OCI-LY7 (cell line): ENCODE results near the gene ADAM12. TPM values are rescaled to one million over a fixed set of nuclear protein-coding genes. Genes with fewer than 3 reads are reported as not detected.

Source experiments
- BruUV-seq: library from RNA; stranded (reverse); fragments of 400-500 nt; replicated peaks from 2 replicates; lab custom pipeline; 2021; lab: Mats Ljungman, UMichigan
- CTCF ChIA-PET: fragments of 300-600 bp; sonication (Branson Sonifier 250); formaldehyde crosslinking; loops from one replicate; lab custom pipeline; 2022; ENCODE audit warnings: antibody characterized with exemption; ENCODE audit not compliant: unreplicated experiment; lab: Charles Lee
- POLR2A ChIA-PET: fragments of 300-600 bp; sonication (Branson Sonifier 250); formaldehyde crosslinking; loops from one replicate; lab custom pipeline; 2022; ENCODE audit warnings: antibody characterized with exemption; lab: Charles Lee
- DNase-seq: peaks from one replicate; pipeline ENCODE4 v3.0.0-alpha.2; 2015; ENCODE audit warnings: low spot score
- H2AFZ ChIP-seq: fragments of 200-600 bp; sonication (generic), shearing (Covaris generic); 2 replicates; pipeline ENCODE4 v1.6.1; 2014; ENCODE audit warnings: mild to moderate bottlenecking, antibody characterized with exemption, low read length, moderate library complexity
- H3K27ac ChIP-seq: fragments of 200-600 bp; sonication (generic); 2 replicates; pipeline ENCODE4 v1.5.1; 2014; ENCODE audit warnings: mixed run types, low read depth, mild to moderate bottlenecking, moderate library complexity, low read length, inconsistent platforms; ENCODE audit not compliant: poor library complexity, severe bottlenecking
- H3K36me3 ChIP-seq: fragments of 200-600 bp; sonication (generic); 2 replicates; pipeline ENCODE4 v1.6.1; 2014; ENCODE audit warnings: mild to moderate bottlenecking, antibody characterized with exemption, low read length, moderate library complexity, mixed read lengths; ENCODE audit not compliant: insufficient read depth
- H3K4me1 ChIP-seq: fragments of 200-600 bp; sonication (generic); 2 replicates; pipeline ENCODE4 v1.5.1; 2014; ENCODE audit warnings: mild to moderate bottlenecking, low read length; ENCODE audit not compliant: insufficient read depth, poor library complexity, severe bottlenecking
- H3K4me2 ChIP-seq: fragments of 200-600 bp; sonication (generic); 2 replicates; pipeline ENCODE4 v1.6.1; 2014; ENCODE audit warnings: mild to moderate bottlenecking, low read length
- H3K4me3 ChIP-seq: fragments of 200-600 bp; sonication (generic); 2 replicates; pipeline ENCODE4 v1.5.1; 2014; ENCODE audit warnings: mild to moderate bottlenecking, low read depth, low read length; ENCODE audit not compliant: poor library complexity, severe bottlenecking
- H3K79me2 ChIP-seq: fragments of 200-600 bp; sonication (generic); 2 replicates; pipeline ENCODE4 v1.6.1; 2016; ENCODE audit warnings: low read depth, mild to moderate bottlenecking, low read length, moderate library complexity, mixed read lengths; ENCODE audit not compliant: insufficient read depth
- H3K9me2 ChIP-seq: fragments of 200-600 bp; sonication (generic); 2 replicates; pipeline ENCODE4 v1.6.1; 2016; ENCODE audit warnings: mild to moderate bottlenecking, low read length, mixed read lengths; ENCODE audit not compliant: insufficient read depth
- H3K9me3 ChIP-seq: fragments of 200-600 bp; sonication (generic); 2 replicates; pipeline ENCODE4 v1.6.1; 2014; ENCODE audit warnings: mild to moderate bottlenecking, mixed run types, low read length, mixed read lengths
- H4K20me1 ChIP-seq: fragments of 200-600 bp; sonication (generic); 2 replicates; pipeline ENCODE4 v1.6.1; 2014; ENCODE audit warnings: mild to moderate bottlenecking, antibody characterized with exemption, low read length, moderate library complexity, mixed read lengths; ENCODE audit not compliant: insufficient read depth
- EZH2phosphoT487 ChIP-seq: fragments of 200-600 bp; sonication (generic); IDR thresholded peaks from 2 replicates; pipeline ENCODE4 v1.6.1; 2018; ENCODE audit warnings: low read depth, borderline replicate concordance, mild to moderate bottlenecking, mixed run types, antibody characterized with exemption, low read length, moderate library complexity, mixed read lengths
- intact Hi-C: fragments of 100-400 bp; cut with micrococcal nuclease; formaldehyde crosslinking; loops from one replicate; pipeline ENCODE4 v1.10.0; 2022; ENCODE audit not compliant: unreplicated experiment
- total RNA-seq, 2 experiments: library from RNA; depleted of rRNA in 1 of 2; stranded (reverse); fragments of >200 nt in 1 of 2; shearing (Covaris generic) in 1 of 2; gene quantifications; 2 replicates each; pipeline ENCODE4 v1.2.3, GENCODE V29; 2014 to 2022
- TF ChIP-seq, protein P1 (sequence below): fragments of 200-600 bp; sonication (generic); conservative IDR thresholded peaks from 2 replicates; pipeline ENCODE4 v1.5.1; 2014; ENCODE audit warnings: mild to moderate bottlenecking, antibody characterized with exemption, low read length, moderate library complexity, mixed read lengths

The ADAM12 gene
- total RNA-seq, 2 experiments from 2014 or later: 0.06 TPM; not detected in 1

DNA sequence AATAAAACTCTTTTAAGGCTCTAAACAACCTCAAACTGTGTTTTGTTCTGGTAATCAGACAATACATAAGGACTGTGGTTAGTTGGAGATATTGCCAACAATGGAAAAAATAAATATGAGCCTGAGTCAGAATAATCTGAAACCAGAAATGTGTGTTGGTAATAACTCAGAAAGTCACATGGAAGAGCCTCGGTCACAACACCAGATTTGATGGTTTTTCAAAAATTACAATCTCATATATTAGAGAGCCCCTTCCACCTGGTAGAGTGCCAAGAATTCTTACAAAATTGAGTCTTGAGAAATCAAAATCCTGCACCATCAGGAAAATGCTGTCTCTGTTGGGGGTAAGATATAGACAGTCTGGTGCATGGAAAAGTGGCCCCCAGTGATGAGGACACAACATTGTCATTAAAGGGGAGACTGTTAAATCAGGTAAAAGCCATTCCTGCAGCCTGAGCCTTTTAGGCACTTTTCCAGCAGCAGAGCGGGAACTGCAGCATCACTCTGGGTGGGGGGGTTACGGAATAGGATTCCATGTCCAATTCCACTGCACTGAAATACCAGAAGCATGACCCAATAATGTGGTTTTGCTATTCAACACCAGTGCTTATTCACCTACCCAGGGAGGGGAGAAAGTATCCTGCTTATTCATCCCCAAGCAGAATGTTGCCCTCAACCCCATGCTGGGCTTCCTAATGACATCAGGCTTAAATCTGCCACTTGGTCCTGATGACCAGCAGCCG is 9.5 kb upstream of the ADAM12 start:
- BruUV-seq: no TSS peak
- Histone ChIP-seq H3K4me3 (no peak overlapping the region), H2AFZ (no peak overlapping the region), H3K9me2 (no peaks in the 10 kb centered on the region), H3K4me1 (no peaks in the 10 kb centered on the region), H3K36me3 (no peaks in the 10 kb centered on the region), H3K9me3 (no peaks in the 10 kb centered on the region), H3K4me2 (no peak overlapping the region), H4K20me1 (no peaks in the 10 kb centered on the region), H3K79me2 (no peaks in the 10 kb centered on the region), H3K27ac (no peak overlapping the region)
- POLR2A ChIA-PET: no interaction called here
- TF ChIP-seq EZH2phosphoT487: no peak
- TF ChIP-seq, protein P1, sequence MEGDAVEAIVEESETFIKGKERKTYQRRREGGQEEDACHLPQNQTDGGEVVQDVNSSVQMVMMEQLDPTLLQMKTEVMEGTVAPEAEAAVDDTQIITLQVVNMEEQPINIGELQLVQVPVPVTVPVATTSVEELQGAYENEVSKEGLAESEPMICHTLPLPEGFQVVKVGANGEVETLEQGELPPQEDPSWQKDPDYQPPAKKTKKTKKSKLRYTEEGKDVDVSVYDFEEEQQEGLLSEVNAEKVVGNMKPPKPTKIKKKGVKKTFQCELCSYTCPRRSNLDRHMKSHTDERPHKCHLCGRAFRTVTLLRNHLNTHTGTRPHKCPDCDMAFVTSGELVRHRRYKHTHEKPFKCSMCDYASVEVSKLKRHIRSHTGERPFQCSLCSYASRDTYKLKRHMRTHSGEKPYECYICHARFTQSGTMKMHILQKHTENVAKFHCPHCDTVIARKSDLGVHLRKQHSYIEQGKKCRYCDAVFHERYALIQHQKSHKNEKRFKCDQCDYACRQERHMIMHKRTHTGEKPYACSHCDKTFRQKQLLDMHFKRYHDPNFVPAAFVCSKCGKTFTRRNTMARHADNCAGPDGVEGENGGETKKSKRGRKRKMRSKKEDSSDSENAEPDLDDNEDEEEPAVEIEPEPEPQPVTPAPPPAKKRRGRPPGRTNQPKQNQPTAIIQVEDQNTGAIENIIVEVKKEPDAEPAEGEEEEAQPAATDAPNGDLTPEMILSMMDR: no peak
- intact Hi-C loops: no loop called here
- DNase-seq: no peak
- CTCF ChIA-PET: no interaction called here

DNA sequence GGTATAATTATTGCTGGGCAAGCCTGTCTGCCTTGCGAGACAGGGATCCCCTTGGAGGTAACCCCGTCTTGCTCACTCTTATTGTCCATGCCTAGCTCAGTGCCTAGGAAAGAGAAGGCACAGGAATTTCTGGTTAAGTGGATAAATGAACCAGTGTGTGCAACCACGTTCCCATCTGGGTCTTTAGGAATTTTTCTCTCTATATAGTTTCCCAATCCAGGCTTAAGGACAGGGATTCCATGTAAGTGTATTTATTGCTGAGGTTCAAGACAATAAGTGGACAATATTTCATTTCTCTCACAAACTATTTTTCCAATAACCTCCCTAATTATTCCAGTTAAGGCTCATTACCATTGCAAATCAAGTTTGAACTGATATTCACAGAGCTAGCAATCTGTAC is 8.9 kb upstream of the ADAM12 start:
- Histone ChIP-seq H3K4me1 (no peaks in the 10 kb centered on the region), H3K4me3 (no peak overlapping the region), H3K27ac (no peak overlapping the region), H2AFZ (no peak overlapping the region), H3K36me3 (no peaks in the 10 kb centered on the region), H3K9me2 (no peaks in the 10 kb centered on the region), H3K79me2 (no peaks in the 10 kb centered on the region), H3K4me2 (no peak overlapping the region), H4K20me1 (no peaks in the 10 kb centered on the region), H3K9me3 (no peaks in the 10 kb centered on the region)
- intact Hi-C loops: no loop called here
- CTCF ChIA-PET: no interaction called here
- TF ChIP-seq, protein P1: no peak
- TF ChIP-seq EZH2phosphoT487: no peak
- BruUV-seq: no TSS peak
- POLR2A ChIA-PET: no interaction called here
- DNase-seq: no peak

DNA sequence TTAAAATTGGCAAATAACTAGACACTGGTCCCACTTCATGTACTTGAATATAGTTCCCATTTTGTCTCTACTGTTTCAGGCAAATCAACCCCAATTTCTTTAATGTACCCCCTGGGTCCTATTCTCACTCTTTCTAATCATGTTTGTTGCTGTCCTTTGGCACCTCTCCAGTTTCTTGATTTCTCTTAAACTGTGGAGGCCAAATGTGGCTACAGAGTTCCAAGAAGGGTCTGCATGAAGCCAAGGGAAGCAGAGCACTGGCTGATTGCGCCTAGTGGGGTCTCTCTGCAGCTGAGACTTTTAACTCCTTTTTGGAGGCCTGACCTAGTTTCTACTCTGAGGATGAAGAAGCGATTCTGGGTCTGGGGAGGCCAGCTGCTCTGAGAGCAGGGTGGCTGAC is 6.7 kb upstream of the ADAM12 start:
- DNase-seq: no peak
- Histone ChIP-seq H3K27ac (no peak overlapping the region), H3K79me2 (no peaks in the 10 kb centered on the region), H3K4me1 (no peaks in the 10 kb centered on the region), H4K20me1 (no peaks in the 10 kb centered on the region), H3K36me3 (no peaks in the 10 kb centered on the region), H3K9me2 (no peaks in the 10 kb centered on the region), H3K4me3 (no peak overlapping the region), H2AFZ (no peak overlapping the region), H3K4me2 (no peak overlapping the region), H3K9me3 (no peaks in the 10 kb centered on the region)
- intact Hi-C loops: no loop called here
- TF ChIP-seq, protein P1: no peak
- no peak for TF ChIP-seq EZH2phosphoT487
- ChIA-PET POLR2A (interaction anchor here (0.5 kb wide), 1 partner anchor 12 kb away, joined by 3 read pairs; no protein-coding TSS in a partner anchor), CTCF (no interaction called here)
- no TSS peak for BruUV-seq
